Liver (tissue), 3 donors: ENCODE measurements around the gene USP6NL.

Experiments
- RAD21 ChIP-seq, 2 donors: IDR thresholded peaks; 2 replicates each; pipeline ENCODE4 v1.6.1; 2016; ENCODE audit warnings: antibody characterized with exemption in 2 of 2, mild to moderate bottlenecking in 2 of 2
- TAF1 ChIP-seq: conservative IDR thresholded peaks from 2 replicates; pipeline ENCODE4 v1.6.1; 2016; ENCODE audit warnings: antibody characterized with exemption, mild to moderate bottlenecking
- YY1 ChIP-seq: IDR thresholded peaks from 2 replicates; pipeline ENCODE4 v1.6.1; 2016; ENCODE audit warnings: antibody characterized with exemption, mild to moderate bottlenecking
- TF ChIP-seq, protein P1 (sequence below): fragments of 150-350 bp; IDR thresholded peaks from 2 replicates; pipeline ENCODE4 v1.5.1; 2017; ENCODE audit warnings: improper control_type of control experiment, low read depth, low read length; ENCODE audit not compliant: missing input control
- donor health status: healthy.
- donor health status: healthy.

DNA sequence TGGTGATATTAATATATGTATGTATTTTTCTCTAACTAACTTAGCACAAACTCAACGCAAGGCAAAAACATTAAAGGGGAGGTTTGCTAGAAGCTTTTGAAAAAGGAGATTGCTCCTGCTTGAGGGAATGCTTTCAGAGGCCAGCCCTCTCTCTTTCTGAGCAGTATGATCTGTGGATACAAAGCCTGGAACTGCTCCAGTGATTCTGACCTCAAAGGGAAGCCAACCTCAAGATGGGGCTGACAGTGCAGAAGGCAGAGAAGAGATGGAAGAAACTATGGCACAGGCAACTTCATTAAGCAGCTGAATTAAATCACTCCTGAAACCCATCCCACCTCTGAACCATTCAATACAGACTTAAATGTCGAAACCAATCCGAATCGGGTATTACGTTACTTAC is 102.4 kb downstream of the USP6NL start:
- no peak for TF ChIP-seq TAF1
- TF ChIP-seq, protein P1, sequence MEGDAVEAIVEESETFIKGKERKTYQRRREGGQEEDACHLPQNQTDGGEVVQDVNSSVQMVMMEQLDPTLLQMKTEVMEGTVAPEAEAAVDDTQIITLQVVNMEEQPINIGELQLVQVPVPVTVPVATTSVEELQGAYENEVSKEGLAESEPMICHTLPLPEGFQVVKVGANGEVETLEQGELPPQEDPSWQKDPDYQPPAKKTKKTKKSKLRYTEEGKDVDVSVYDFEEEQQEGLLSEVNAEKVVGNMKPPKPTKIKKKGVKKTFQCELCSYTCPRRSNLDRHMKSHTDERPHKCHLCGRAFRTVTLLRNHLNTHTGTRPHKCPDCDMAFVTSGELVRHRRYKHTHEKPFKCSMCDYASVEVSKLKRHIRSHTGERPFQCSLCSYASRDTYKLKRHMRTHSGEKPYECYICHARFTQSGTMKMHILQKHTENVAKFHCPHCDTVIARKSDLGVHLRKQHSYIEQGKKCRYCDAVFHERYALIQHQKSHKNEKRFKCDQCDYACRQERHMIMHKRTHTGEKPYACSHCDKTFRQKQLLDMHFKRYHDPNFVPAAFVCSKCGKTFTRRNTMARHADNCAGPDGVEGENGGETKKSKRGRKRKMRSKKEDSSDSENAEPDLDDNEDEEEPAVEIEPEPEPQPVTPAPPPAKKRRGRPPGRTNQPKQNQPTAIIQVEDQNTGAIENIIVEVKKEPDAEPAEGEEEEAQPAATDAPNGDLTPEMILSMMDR, result no peak
- no peak for TF ChIP-seq YY1
- no peak for TF ChIP-seq RAD21 (IDR thresholded peaks at IDR 0.05)
